ENCODE results near the gene CACNA2D2. TPM values are rescaled to one million over a fixed set of nuclear protein-coding genes. Genes with fewer than 3 reads are reported as not detected.

Gene CACNA2D2
- total and polyA plus RNA-seq, 2 of the 4 experiments (the other 2 are of a cell fraction), result 0.15 TPM; not detected in 1

GRCh38 chr3:50479523-50479922 lies 23.9 kb downstream of the CACNA2D2 start:
- dilution Hi-C loops (cut with HindIII; ENCODE audit: low sequenced_read_pairs, unreplicated experiment), result no loop called here
- in situ Hi-C loops (cut with MboI; ENCODE audit: low sequenced_read_pairs), result no loop called here
- Histone ChIP-seq H3K79me1 (ENCODE audit: low read depth in 1 of 2, low read length in 2 of 2) (no peaks in the 10 kb centered on the region), H2AK5ac (ENCODE audit: low read depth, low read length) (no peak overlapping the region), H2AK9ac (replicated peaks; ENCODE audit: low read depth, low read length, poor library complexity) (no peak overlapping the region), H3K27me3 (ENCODE audit: control insufficient read depth, insufficient read depth, low read length) (peaks cover 29% of the 10 kb centered on the region), H3K23ac (ENCODE audit: low read depth, low read length) (no peak overlapping the region), H3K4me3 (ENCODE audit: insufficient read depth, low read depth, low read length) (no peak overlapping the region), H3K9me3 (ENCODE audit: control insufficient read depth, insufficient read depth, low read length) (no peaks in the 10 kb centered on the region), H3K4ac (ENCODE audit: low read depth, low read length) (no peak overlapping the region), H3K36me3 (ENCODE audit: control insufficient read depth, insufficient read depth, low read length) (no peaks in the 10 kb centered on the region), H2BK15ac (ENCODE audit: low read depth, low read length) (no peak overlapping the region), H2BK5ac (ENCODE audit: low read depth, low read length, poor library complexity, severe bottlenecking) (no peak overlapping the region), H3K56ac (ENCODE audit: extremely low read depth, insufficient read depth, low read length) (no peak overlapping the region), H4K91ac (ENCODE audit: insufficient read depth, low read depth, low read length) (no peak overlapping the region), H3K4me2 (ENCODE audit: low read depth, low read length) (no peak overlapping the region), H3K9ac (ENCODE audit: low read depth, low read length) (no peak overlapping the region), H2AFZ (replicated peaks; ENCODE audit: low read length, poor library complexity) (no peak overlapping the region), H2BK20ac (ENCODE audit: low read depth, low read length) (no peak overlapping the region), H3K9me1 (ENCODE audit: insufficient read depth, low read length) (no peaks in the 10 kb centered on the region), H4K20me1 (ENCODE audit: insufficient read depth, low read length) (no peaks in the 10 kb centered on the region), H4K5ac (ENCODE audit: low read depth, low read length) (no peak overlapping the region), H4K8ac (ENCODE audit: low read depth in 2 of 2, low read length in 2 of 2) (no peak overlapping the region), H3K14ac (replicated peaks; ENCODE audit: low read depth, low read length) (no peak overlapping the region), H3K27ac (ENCODE audit: insufficient read depth, low read length) (no peak overlapping the region), H2BK120ac (ENCODE audit: low read depth, low read length) (no peak overlapping the region), H3K18ac (ENCODE audit: low read depth, low read length) (no peak overlapping the region), H3K4me1 (ENCODE audit: control insufficient read depth, insufficient read depth, low read length) (no peaks in the 10 kb centered on the region)
- intact Hi-C loops (cut with micrococcal nuclease), result no loop called here
- POLR2A ChIA-PET (ENCODE audit: unreplicated experiment), result no interaction called here
- WGBS, 2 experiments (ENCODE audit: extremely low coverage in 2 of 2, insufficient read length in 1 of 2), result no CpG with 5 or more reads among the region's 4 CpGs
- TF ChIP-seq RFX5 (IDR thresholded peaks at IDR 0.05; ENCODE audit: low read depth, low read length) (no peak), CEBPB (IDR thresholded peaks at IDR 0.05; ENCODE audit: low read depth, low read length) (no peak), POLR2A (IDR thresholded peaks at IDR 0.05; ENCODE audit: low read depth, low read length) (no peak), NFE2L2 (IDR thresholded peaks at IDR 0.05; ENCODE audit: low read depth, low read length) (no peak), RAD21 (IDR thresholded peaks at IDR 0.05; ENCODE audit: low read length) (no peak), MAZ (IDR thresholded peaks at IDR 0.05; ENCODE audit: borderline replicate concordance, low read depth, low read length) (no peak), ELK1 (IDR thresholded peaks at IDR 0.05; ENCODE audit: borderline replicate concordance, low read depth, low read length) (no peak), BHLHE40 (IDR thresholded peaks at IDR 0.05; ENCODE audit: low read depth, low read length) (no peak), CTCF (conservative IDR thresholded peaks at IDR 0.05; ENCODE audit: low read depth, low read length) (no peak), CHD1 (IDR thresholded peaks at IDR 0.05; ENCODE audit: low read depth, low read length) (no peak), RCOR1 (IDR thresholded peaks at IDR 0.05; ENCODE audit: insufficient replicate concordance, low read length) (no peak), SMC3 (IDR thresholded peaks at IDR 0.05; ENCODE audit: low read depth, low read length) (no peak)
- CTCF ChIA-PET, result no interaction called here
- no TSS peak for BruUV-seq (replicated peaks)
- ATAC-seq (ENCODE audit: low read depth) (no peak), DNase-seq (no peak)
